OCI-LY1 (cell line): ENCODE data around the gene ARHGDIB.
A peak's percentile ranks its signal among the peaks of the same experiment; 100 is the strongest.

ENCODE experiments used
- H2AFZ ChIP-seq: fragments of 200-600 bp; sonication (generic), shearing (Covaris generic); 2 replicates; pipeline ENCODE4 v1.6.0; 2014; ENCODE audit warnings: antibody characterized with exemption, mild to moderate bottlenecking, low read length
- H3F3A ChIP-seq: fragments of 200-600 bp; sonication (generic), shearing (Covaris generic); 2 replicates; pipeline ENCODE4 v1.6.0; 2014; ENCODE audit warnings: mild to moderate bottlenecking, antibody characterized with exemption, low read length, moderate library complexity; ENCODE audit not compliant: insufficient read depth
- H3K27ac ChIP-seq: fragments of 200-600 bp; sonication (generic); 2 replicates; pipeline ENCODE4 v1.5.1; 2014; ENCODE audit warnings: low read length, mixed run types, mild to moderate bottlenecking, low read depth; ENCODE audit not compliant: poor library complexity, severe bottlenecking
- H3K27me3 ChIP-seq: fragments of 200-600 bp; sonication (generic); 2 replicates; pipeline ENCODE4 v1.6.0; 2014; ENCODE audit warnings: antibody characterized with exemption, mild to moderate bottlenecking, low read length, moderate library complexity; ENCODE audit not compliant: insufficient read depth
- H3K36me3 ChIP-seq: fragments of 200-600 bp; sonication (generic); 2 replicates; pipeline ENCODE4 v1.6.1; 2014; ENCODE audit warnings: mild to moderate bottlenecking, antibody characterized with exemption, low read length, moderate library complexity, mixed read lengths; ENCODE audit not compliant: insufficient read depth
- H3K4me1 ChIP-seq: fragments of 200-600 bp; sonication (generic); 2 replicates; pipeline ENCODE4 v1.5.1; 2014; ENCODE audit warnings: mild to moderate bottlenecking, low read length, moderate library complexity; ENCODE audit not compliant: insufficient read depth, severe bottlenecking
- H3K4me2 ChIP-seq: fragments of 200-600 bp; sonication (generic), shearing (Covaris generic); 2 replicates; pipeline ENCODE4 v1.6.1; 2014; ENCODE audit warnings: low read length
- H3K4me3 ChIP-seq: fragments of 200-600 bp; sonication (generic); 2 replicates; pipeline ENCODE4 v1.5.1; 2014; ENCODE audit warnings: low read length, low read depth, mild to moderate bottlenecking, mixed read lengths; ENCODE audit not compliant: poor library complexity, severe bottlenecking
- H3K79me2 ChIP-seq: fragments of 200-600 bp; shearing (Covaris generic); 2 replicates; pipeline ENCODE4 v1.6.1; 2016; ENCODE audit warnings: mixed run types, low read length, mixed read lengths; ENCODE audit not compliant: insufficient read depth
- H3K9ac ChIP-seq: fragments of 200-600 bp; sonication (generic), shearing (Covaris generic); 2 replicates; pipeline ENCODE4 v1.6.1; 2014; ENCODE audit warnings: mild to moderate bottlenecking, low read length, mixed read lengths
- H3K9me2 ChIP-seq: fragments of 200-600 bp; sonication (generic), shearing (Covaris generic); 2 replicates; pipeline ENCODE4 v1.6.1; 2014; ENCODE audit warnings: low read depth, mild to moderate bottlenecking, low read length, mixed read lengths
- H3K9me3 ChIP-seq: fragments of 200-600 bp; shearing (Covaris generic); 2 replicates; pipeline ENCODE4 v1.6.1; 2014; ENCODE audit warnings: low read length, mixed read lengths
- H4K20me1 ChIP-seq: fragments of 200-600 bp; sonication (generic), shearing (Covaris generic); 2 replicates; pipeline ENCODE4 v1.6.0; 2016; ENCODE audit warnings: mild to moderate bottlenecking, low read length; ENCODE audit not compliant: insufficient read depth
- EZH2 ChIP-seq: fragments of 200-600 bp; sonication (generic), shearing (Covaris generic); IDR thresholded peaks from 2 replicates; pipeline ENCODE4 v1.8.0; 2017; ENCODE audit warnings: borderline replicate concordance, mixed run types, mild to moderate bottlenecking, antibody characterized with exemption, low read length, moderate library complexity, mixed read lengths
- TF ChIP-seq, protein P1 (sequence below): fragments of 200-600 bp; sonication (generic), shearing (Covaris generic); IDR thresholded peaks from 2 replicates; pipeline ENCODE4 v1.5.1; 2017; ENCODE audit warnings: mild to moderate bottlenecking, antibody characterized with exemption, low read length, moderate library complexity, mixed read lengths

The ARHGDIB gene

GRCh38 chr12:14961466-14962152 lies at the start of gene ARHGDIB:
TSS of gene ARHGDIB (minus strand) at chr12:14961601. CDS start at chr12:14950712, 10,889 bp downstream.
- Histone ChIP-seq H3K79me2 (peaks cover 48% of the 10 kb centered on the region), H3K9me2 (no peaks in the 10 kb centered on the region), H3K9me3 (no peaks in the 10 kb centered on the region), H2AFZ (peak within 1 kb of the TSS; percentile 98), H4K20me1 (no peaks in the 10 kb centered on the region), H3K4me3 (peak within 1 kb of the TSS; percentile 87), H3K27ac (peak within 1 kb of the TSS; percentile 97), H3K9ac (peak within 1 kb of the TSS; percentile 88), H3F3A (peaks cover 7% of the 10 kb centered on the region; the same call in 1 of the 2 replicates), H3K4me1 (peaks cover 58% of the 10 kb centered on the region), H3K4me2 (peak within 1 kb of the TSS; percentile 94), H3K36me3 (peaks cover 24% of the 10 kb centered on the region; the same call in 1 of the 2 replicates), H3K27me3 (no peaks in the 10 kb centered on the region)
- TF ChIP-seq, protein P1, sequence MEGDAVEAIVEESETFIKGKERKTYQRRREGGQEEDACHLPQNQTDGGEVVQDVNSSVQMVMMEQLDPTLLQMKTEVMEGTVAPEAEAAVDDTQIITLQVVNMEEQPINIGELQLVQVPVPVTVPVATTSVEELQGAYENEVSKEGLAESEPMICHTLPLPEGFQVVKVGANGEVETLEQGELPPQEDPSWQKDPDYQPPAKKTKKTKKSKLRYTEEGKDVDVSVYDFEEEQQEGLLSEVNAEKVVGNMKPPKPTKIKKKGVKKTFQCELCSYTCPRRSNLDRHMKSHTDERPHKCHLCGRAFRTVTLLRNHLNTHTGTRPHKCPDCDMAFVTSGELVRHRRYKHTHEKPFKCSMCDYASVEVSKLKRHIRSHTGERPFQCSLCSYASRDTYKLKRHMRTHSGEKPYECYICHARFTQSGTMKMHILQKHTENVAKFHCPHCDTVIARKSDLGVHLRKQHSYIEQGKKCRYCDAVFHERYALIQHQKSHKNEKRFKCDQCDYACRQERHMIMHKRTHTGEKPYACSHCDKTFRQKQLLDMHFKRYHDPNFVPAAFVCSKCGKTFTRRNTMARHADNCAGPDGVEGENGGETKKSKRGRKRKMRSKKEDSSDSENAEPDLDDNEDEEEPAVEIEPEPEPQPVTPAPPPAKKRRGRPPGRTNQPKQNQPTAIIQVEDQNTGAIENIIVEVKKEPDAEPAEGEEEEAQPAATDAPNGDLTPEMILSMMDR = no peak
- TF ChIP-seq EZH2 = no peak

DNA sequence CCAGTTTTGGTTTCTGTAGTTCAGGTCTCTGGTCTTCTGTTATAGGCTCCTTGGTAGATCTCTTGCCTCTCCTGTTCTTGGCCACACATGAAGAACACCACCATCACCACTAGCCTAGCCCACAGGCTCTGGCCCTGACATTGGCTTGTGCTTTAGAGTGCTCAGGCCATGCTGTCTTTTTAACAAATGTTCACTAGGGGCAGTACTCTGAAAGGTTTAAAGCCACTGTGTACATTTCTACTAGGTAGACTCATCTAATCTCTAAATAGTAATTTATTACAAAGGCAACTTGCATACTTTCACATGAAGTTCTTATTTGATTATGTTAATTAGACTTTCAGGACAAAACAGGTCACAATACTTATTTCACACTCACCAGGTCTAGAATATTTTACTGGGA lies 49.8 kb upstream of the ARHGDIB start:
- Histone ChIP-seq H3K9ac (no peak overlapping the region), H3K4me3 (no peak overlapping the region), H3K4me2 (no peak overlapping the region), H3K4me1 (no peaks in the 10 kb centered on the region), H3K27ac (no peak overlapping the region), H3K9me3 (no peaks in the 10 kb centered on the region), H4K20me1 (no peaks in the 10 kb centered on the region), H2AFZ (no peak overlapping the region), H3K9me2 (no peaks in the 10 kb centered on the region), H3F3A (no peaks in the 10 kb centered on the region), H3K36me3 (no peaks in the 10 kb centered on the region), H3K27me3 (no peaks in the 10 kb centered on the region; the same call in 1 of the 2 replicates), H3K79me2 (no peaks in the 10 kb centered on the region)
- TF ChIP-seq EZH2 = no peak
- TF ChIP-seq, protein P1 = peak; percentile 39; the same call in 1 of the 2 replicates

DNA sequence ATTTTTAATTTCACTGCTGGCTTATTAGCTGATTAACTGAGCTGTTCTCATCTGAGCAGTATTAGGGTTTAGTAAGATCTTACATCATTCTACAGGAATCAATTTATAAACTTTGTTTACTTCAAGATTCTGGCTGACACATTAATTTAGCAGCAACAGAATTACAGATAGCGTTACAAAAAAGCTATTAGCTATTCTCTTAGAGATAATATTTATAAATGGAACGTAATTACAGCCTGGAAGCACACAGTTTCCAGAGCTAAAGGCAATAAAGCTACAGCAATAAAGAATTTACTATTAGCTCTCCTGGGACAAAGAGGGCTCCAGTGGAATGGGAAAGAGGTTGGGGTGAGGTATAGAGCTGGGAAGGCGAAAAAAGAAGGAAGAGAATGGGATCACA lies 46.1 kb upstream of the ARHGDIB start:
- Histone ChIP-seq H2AFZ (no peak overlapping the region), H3K4me2 (no peak overlapping the region), H3F3A (no peaks in the 10 kb centered on the region), H3K27me3 (no peaks in the 10 kb centered on the region; the same call in 1 of the 2 replicates), H3K36me3 (no peaks in the 10 kb centered on the region), H3K4me1 (no peaks in the 10 kb centered on the region), H3K79me2 (no peaks in the 10 kb centered on the region), H3K9me3 (no peaks in the 10 kb centered on the region), H3K9me2 (no peaks in the 10 kb centered on the region), H3K27ac (no peak overlapping the region), H4K20me1 (no peaks in the 10 kb centered on the region), H3K9ac (no peak overlapping the region), H3K4me3 (no peak overlapping the region)
- TF ChIP-seq EZH2 = no peak
